ENCODE measurements around the gene IFNL1. TPM values are rescaled to one million over a fixed set of nuclear protein-coding genes. Genes with fewer than 3 reads are reported as not detected.
"Not testable (repeated sequence)": the region's sequence is repeated elsewhere in the genome, so short reads cannot be mapped to it uniquely, and the experiment has no call there.

Gene IFNL1
- total RNA-seq, 1 donor from 2014 or later: not detected

GRCh38 chr19:39308531-39309304 is 12.5 kb downstream of the IFNL1 start:
- Mint-ChIP-seq H3K27ac (ENCODE audit: unreplicated experiment) (peak overlapping the region; percentile 23), H3K27me3 (ENCODE audit: unreplicated experiment) (peaks cover 16% of the 10 kb centered on the region), H3K36me3 (ENCODE audit: unreplicated experiment) (peaks cover 3% of the 10 kb centered on the region), H3K9me3 (ENCODE audit: unreplicated experiment) (peaks cover 15% of the 10 kb centered on the region), H3K4me1 (ENCODE audit: low read depth, unreplicated experiment) (peaks cover 60% of the 10 kb centered on the region), H3K4me3 (ENCODE audit: unreplicated experiment) (peak overlapping the region; percentile 57)
- no peak for TF ChIP-seq CTCF (IDR thresholded peaks at IDR 0.05; ENCODE audit: partially characterized antibody, unreplicated experiment)
- peak; percentile 53 for DNase-seq

GRCh38 chr19:39309305-39309670 is 13.1 kb downstream of the IFNL1 start:
- H3K36me3 Mint-ChIP-seq (ENCODE audit: unreplicated experiment); H3K27ac Mint-ChIP-seq (ENCODE audit: unreplicated experiment); H3K4me3 Mint-ChIP-seq (ENCODE audit: unreplicated experiment); DNase-seq: not testable (repeated sequence)
- Mint-ChIP-seq H3K27me3 (ENCODE audit: unreplicated experiment) (peaks cover 16% of the 10 kb centered on the region), H3K9me3 (ENCODE audit: unreplicated experiment) (peaks cover 13% of the 10 kb centered on the region), H3K4me1 (ENCODE audit: low read depth, unreplicated experiment) (peaks cover 58% of the 10 kb centered on the region)

GRCh38 chr19:39310558-39311311 is 14.5 kb downstream of the IFNL1 start:
- peaks cover 13% of the 10 kb centered on the region for H3K9me3 Mint-ChIP-seq (ENCODE audit: unreplicated experiment)
- TF ChIP-seq CTCF (IDR thresholded peaks at IDR 0.05; ENCODE audit: partially characterized antibody, unreplicated experiment): no peak
- peaks cover 44% of the 10 kb centered on the region for H3K4me1 Mint-ChIP-seq (ENCODE audit: low read depth, unreplicated experiment)
- peak; percentile 52 for DNase-seq
- peak overlapping the region; percentile 84 for H3K4me3 Mint-ChIP-seq (ENCODE audit: unreplicated experiment)
- peaks cover 3% of the 10 kb centered on the region for H3K36me3 Mint-ChIP-seq (ENCODE audit: unreplicated experiment)
- H3K27me3 Mint-ChIP-seq (ENCODE audit: unreplicated experiment): peaks cover 13% of the 10 kb centered on the region
- peak overlapping the region; percentile 28 for H3K27ac Mint-ChIP-seq (ENCODE audit: unreplicated experiment)

GRCh38 chr19:39314016-39314728 is 18.0 kb downstream of the IFNL1 start:
- TF ChIP-seq CTCF (IDR thresholded peaks at IDR 0.05; ENCODE audit: partially characterized antibody, unreplicated experiment): no peak
- DNase-seq: no peak
- Mint-ChIP-seq H3K9me3 (ENCODE audit: unreplicated experiment) (peaks cover under 1% of the 10 kb centered on the region), H3K27ac (ENCODE audit: unreplicated experiment) (no peak overlapping the region), H3K27me3 (ENCODE audit: unreplicated experiment) (peaks cover 5% of the 10 kb centered on the region), H3K36me3 (ENCODE audit: unreplicated experiment) (peaks cover 6% of the 10 kb centered on the region), H3K4me1 (ENCODE audit: low read depth, unreplicated experiment) (peaks cover 51% of the 10 kb centered on the region), H3K4me3 (ENCODE audit: unreplicated experiment) (no peak overlapping the region)

GRCh38 chr19:39315933-39316332 is 19.7 kb downstream of the IFNL1 start:
- Mint-ChIP-seq H3K4me1 (ENCODE audit: low read depth, unreplicated experiment) (peaks cover 44% of the 10 kb centered on the region), H3K9me3 (ENCODE audit: unreplicated experiment) (peaks cover 9% of the 10 kb centered on the region), H3K4me3 (ENCODE audit: unreplicated experiment) (no peak overlapping the region), H3K27ac (ENCODE audit: unreplicated experiment) (no peak overlapping the region), H3K36me3 (ENCODE audit: unreplicated experiment) (peaks cover 6% of the 10 kb centered on the region), H3K27me3 (ENCODE audit: unreplicated experiment) (peaks cover 13% of the 10 kb centered on the region)
- DNase-seq: no peak
- TF ChIP-seq CTCF (IDR thresholded peaks at IDR 0.05; ENCODE audit: partially characterized antibody, unreplicated experiment): no peak
